ENCODE measurements around the gene SERINC1.

GRCh38 chr6:122407712-122408111 is 63.9 kb downstream of the SERINC1 start:
- no peak for TF ChIP-seq POLR2AphosphoS5 (IDR thresholded peaks at IDR 0.05; ENCODE audit: low read depth, low read length)
- TF ChIP-seq TAF1 (IDR thresholded peaks at IDR 0.05; ENCODE audit: borderline replicate concordance, insufficient read depth, low read length) = no peak
- TF ChIP-seq REST (IDR thresholded peaks at IDR 0.05; ENCODE audit: insufficient read depth in 1 of 2, low read depth in 2 of 2, low read length in 2 of 2) = no peak
